Osteoblast (primary cell): ENCODE data around the gene NPDC1. TPM values are rescaled to one million over a fixed set of nuclear protein-coding genes. Genes with fewer than 3 reads are reported as not detected.

Source experiments
- DNase-seq: peaks from one replicate; pipeline ENCODE4 v3.0.0; 2011; ENCODE audit warnings: low spot score, mixed read lengths; ENCODE audit not compliant: insufficient read length; ENCODE audit errors: missing footprints
- H2AFZ ChIP-seq: 2 replicates; pipeline ENCODE4 v1.6.0; 2011; ENCODE audit warnings: mild to moderate bottlenecking, low read length
- H3K27ac ChIP-seq: 2 replicates; pipeline ENCODE4 v1.5.1; 2011; ENCODE audit warnings: mild to moderate bottlenecking, low read depth, low read length, moderate library complexity
- H3K27me3 ChIP-seq: 2 replicates; pipeline ENCODE4 v1.6.0; 2012; ENCODE audit warnings: mild to moderate bottlenecking, control low read depth, inconsistent platforms, low read length, moderate library complexity; ENCODE audit not compliant: insufficient read depth
- H3K36me3 ChIP-seq: 2 replicates; pipeline ENCODE4 v1.5.1; 2011; ENCODE audit warnings: mild to moderate bottlenecking, low read length, control low read depth, moderate library complexity; ENCODE audit not compliant: insufficient read depth
- H3K4me1 ChIP-seq: 2 replicates; pipeline ENCODE4 v1.5.1; 2011; ENCODE audit warnings: mild to moderate bottlenecking, low read length, control low read depth, moderate library complexity; ENCODE audit not compliant: insufficient read depth
- H3K4me2 ChIP-seq: 2 replicates; pipeline ENCODE4 v1.6.0; 2011; ENCODE audit warnings: mild to moderate bottlenecking, low read length; ENCODE audit not compliant: insufficient read depth
- H3K4me3 ChIP-seq: fragments of 200-600 bp; sonication (generic); 3 replicates; pipeline ENCODE4 v1.5.1; 2012; ENCODE audit warnings: mild to moderate bottlenecking, low read length, inconsistent platforms; ENCODE audit not compliant: insufficient read depth
- H3K79me2 ChIP-seq: 2 replicates; pipeline ENCODE4 v1.6.0; 2012; ENCODE audit warnings: mild to moderate bottlenecking, low read length, control low read depth, inconsistent platforms; ENCODE audit not compliant: insufficient read depth
- H3K9me3 ChIP-seq: 2 replicates; pipeline ENCODE4 v1.5.1; 2011; ENCODE audit warnings: low read depth, low read length, control low read depth
- H4K20me1 ChIP-seq: 2 replicates; pipeline ENCODE4 v1.6.0; 2012; ENCODE audit warnings: mild to moderate bottlenecking, low read length, control low read depth; ENCODE audit not compliant: insufficient read depth
- CTCF ChIP-seq: IDR thresholded peaks from 2 replicates; pipeline ENCODE4 v1.5.1; 2011; ENCODE audit warnings: mild to moderate bottlenecking, low read depth, low read length, moderate library complexity; ENCODE audit errors: extremely low read depth
- total RNA-seq: library from RNA; depleted of rRNA; stranded (reverse); fragments of >200 nt; gene quantifications from 2 replicates; pipeline ENCODE4 v1.2.3, GENCODE V29; 2012

Gene NPDC1
- total RNA-seq, 1 donor: 10.1 TPM

GRCh38 chr9:137044502-137045177 is 1.3 kb downstream of the NPDC1 start:
- no peaks in the 10 kb centered on the region for H3K36me3 ChIP-seq
- no peaks in the 10 kb centered on the region for H3K9me3 ChIP-seq
- peak overlapping the region; percentile 83 for H3K4me2 ChIP-seq
- TF ChIP-seq CTCF: no peak
- H3K4me3 ChIP-seq: peak overlapping the region; percentile 83
- no peak overlapping the region for H2AFZ ChIP-seq
- peaks cover 30% of the 10 kb centered on the region for H3K79me2 ChIP-seq
- no peak overlapping the region for H3K27ac ChIP-seq
- H4K20me1 ChIP-seq: peaks cover 36% of the 10 kb centered on the region
- H3K27me3 ChIP-seq: peaks cover 23% of the 10 kb centered on the region
- H3K4me1 ChIP-seq: peaks cover 15% of the 10 kb centered on the region
- DNase-seq: peak; percentile 97

- Histone ChIP-seq H3K4me3 (no peak overlapping the region), H4K20me1 (peaks cover 31% of the 10 kb centered on the region), H3K36me3 (peaks cover 4% of the 10 kb centered on the region), H3K9me3 (no peaks in the 10 kb centered on the region), H3K27ac (no peak overlapping the region), H2AFZ (no peak overlapping the region), H3K27me3 (peaks cover 17% of the 10 kb centered on the region), H3K79me2 (peaks cover 30% of the 10 kb centered on the region), H3K4me2 (no peak overlapping the region), H3K4me1 (peaks cover 15% of the 10 kb centered on the region)
- DNase-seq: no peak
- TF ChIP-seq CTCF: no peak
Observed at GRCh38 chr9:137044037-137044436, 1.9 kb downstream of the NPDC1 start.

DNA sequence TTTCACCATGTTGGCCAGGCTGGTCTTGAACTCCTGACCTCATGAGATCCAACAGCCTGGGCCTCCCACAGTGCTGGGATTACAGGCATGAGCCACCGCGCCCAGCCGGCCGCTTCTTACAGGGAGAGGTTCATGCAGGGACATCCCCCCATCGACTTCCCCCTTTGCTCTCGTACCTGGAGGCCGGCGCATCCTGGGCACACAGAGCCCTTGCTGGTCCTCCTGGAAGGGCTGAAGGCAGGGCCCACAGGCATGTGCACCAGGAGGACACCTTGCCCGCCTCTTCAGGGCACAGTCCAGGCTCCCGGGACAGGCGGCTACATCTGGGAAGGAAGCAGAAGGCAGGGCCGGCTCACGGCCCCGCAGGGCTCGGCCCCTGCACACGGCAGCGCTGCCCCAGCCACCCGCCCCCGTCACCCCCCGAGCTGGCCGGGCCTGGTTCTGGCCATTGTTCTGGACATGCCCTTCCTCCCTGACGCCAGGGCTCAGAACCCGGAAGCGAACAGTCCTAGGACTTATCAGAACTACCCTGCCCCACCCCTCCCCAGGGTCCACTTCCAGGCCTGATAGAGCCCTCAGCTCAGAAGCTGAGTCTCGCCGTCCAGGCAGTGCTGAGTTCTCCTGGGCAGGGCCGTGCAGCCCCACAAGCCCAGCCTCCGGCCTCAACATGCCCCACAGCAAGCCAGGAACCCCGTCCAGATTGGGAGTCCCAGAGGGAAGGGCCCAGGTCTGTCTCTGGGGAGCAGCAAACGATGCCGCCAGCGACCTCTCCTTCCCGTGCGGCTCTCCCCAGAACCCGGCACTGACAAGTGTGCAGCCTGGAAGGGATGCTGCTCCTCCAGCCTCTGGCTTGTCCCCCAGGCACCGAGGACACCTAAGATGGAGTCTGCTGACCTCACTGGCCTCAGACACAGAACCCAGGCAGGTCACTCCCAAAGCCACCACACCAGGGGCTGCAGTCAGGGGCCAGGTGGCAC is 2.9 kb downstream of the NPDC1 start:
- H3K4me1 ChIP-seq: peaks cover 15% of the 10 kb centered on the region
- H3K27ac ChIP-seq: no peak overlapping the region
- no peak for TF ChIP-seq CTCF
- DNase-seq: no peak
- H3K4me3 ChIP-seq: no peak overlapping the region
- peaks cover 5% of the 10 kb centered on the region for H3K36me3 ChIP-seq
- peaks cover 30% of the 10 kb centered on the region for H3K79me2 ChIP-seq
- no peak overlapping the region for H3K4me2 ChIP-seq
- peaks cover 34% of the 10 kb centered on the region for H4K20me1 ChIP-seq
- no peak overlapping the region for H2AFZ ChIP-seq
- H3K9me3 ChIP-seq: no peaks in the 10 kb centered on the region
- peaks cover 13% of the 10 kb centered on the region for H3K27me3 ChIP-seq

GRCh38 chr9:137041124-137041523 is 4.9 kb downstream of the NPDC1 start:
- H3K9me3 ChIP-seq: no peaks in the 10 kb centered on the region
- peaks cover 10% of the 10 kb centered on the region for H3K4me1 ChIP-seq
- H4K20me1 ChIP-seq: peaks cover 25% of the 10 kb centered on the region
- H3K79me2 ChIP-seq: peaks cover 30% of the 10 kb centered on the region
- no peaks in the 10 kb centered on the region for H3K27me3 ChIP-seq
- H3K27ac ChIP-seq: no peak overlapping the region
- H3K4me2 ChIP-seq: no peak overlapping the region
- H3K36me3 ChIP-seq: peaks cover 5% of the 10 kb centered on the region
- no peak overlapping the region for H2AFZ ChIP-seq
- no peak overlapping the region for H3K4me3 ChIP-seq
- no peak for DNase-seq
- no peak for TF ChIP-seq CTCF
